ENCODE measurements around the gene SMYD3.

DNA sequence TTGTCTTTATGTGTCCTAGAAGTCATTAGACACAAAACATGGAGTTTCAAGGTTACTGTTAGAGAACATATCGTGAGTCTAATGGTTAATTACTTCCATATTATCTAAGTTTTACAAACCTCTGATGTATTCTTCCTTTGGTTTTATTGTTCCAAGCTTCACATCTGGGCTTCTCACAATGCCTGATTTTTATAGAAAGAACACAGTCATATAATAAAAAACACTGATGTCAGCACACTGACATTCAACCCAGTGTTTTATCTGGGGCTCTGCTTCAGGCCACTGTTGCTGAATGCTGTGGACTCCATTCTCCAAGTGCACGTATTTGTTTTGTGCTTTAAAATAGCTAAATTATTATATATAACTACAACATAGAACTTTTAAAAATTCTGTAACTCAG, 232.9 kb downstream of the SMYD3 start:
- TF ChIP-seq POLR2A (IDR thresholded peaks at IDR 0.05): no peak
- TF ChIP-seq, protein P1, sequence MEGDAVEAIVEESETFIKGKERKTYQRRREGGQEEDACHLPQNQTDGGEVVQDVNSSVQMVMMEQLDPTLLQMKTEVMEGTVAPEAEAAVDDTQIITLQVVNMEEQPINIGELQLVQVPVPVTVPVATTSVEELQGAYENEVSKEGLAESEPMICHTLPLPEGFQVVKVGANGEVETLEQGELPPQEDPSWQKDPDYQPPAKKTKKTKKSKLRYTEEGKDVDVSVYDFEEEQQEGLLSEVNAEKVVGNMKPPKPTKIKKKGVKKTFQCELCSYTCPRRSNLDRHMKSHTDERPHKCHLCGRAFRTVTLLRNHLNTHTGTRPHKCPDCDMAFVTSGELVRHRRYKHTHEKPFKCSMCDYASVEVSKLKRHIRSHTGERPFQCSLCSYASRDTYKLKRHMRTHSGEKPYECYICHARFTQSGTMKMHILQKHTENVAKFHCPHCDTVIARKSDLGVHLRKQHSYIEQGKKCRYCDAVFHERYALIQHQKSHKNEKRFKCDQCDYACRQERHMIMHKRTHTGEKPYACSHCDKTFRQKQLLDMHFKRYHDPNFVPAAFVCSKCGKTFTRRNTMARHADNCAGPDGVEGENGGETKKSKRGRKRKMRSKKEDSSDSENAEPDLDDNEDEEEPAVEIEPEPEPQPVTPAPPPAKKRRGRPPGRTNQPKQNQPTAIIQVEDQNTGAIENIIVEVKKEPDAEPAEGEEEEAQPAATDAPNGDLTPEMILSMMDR (IDR thresholded peaks at IDR 0.05): no peak
